Measurements from ENCODE around the gene STIMATE. TPM values are rescaled to one million over a fixed set of nuclear protein-coding genes. Genes with fewer than 3 reads are reported as not detected.

STIMATE gene
- total and polyA plus RNA-seq, 9 of the 15 experiments (the other 6 are each of a cell fraction or from before 2014, with no cell fraction given) = 0.14 to 7.7 (median 4.9) TPM

GRCh38 chr3:52897130-52898122, at the start of gene STIMATE (continued):
- TF ChIP-seq KDM5B (IDR thresholded peaks at IDR 0.05; ENCODE audit: insufficient replicate concordance, low read depth, low read length) (peak; percentile 59), ZNF785 (CRISPR knock-in tag; IDR thresholded peaks at IDR 0.05) (no peak), EGR1 (conservative IDR thresholded peaks at IDR 0.05) (peak; percentile 27), HOXB6 (CRISPR knock-in tag; IDR thresholded peaks at IDR 0.05; ENCODE audit: borderline replicate concordance) (no peak), XRCC4 (IDR thresholded peaks at IDR 0.05; ENCODE audit: extremely low read depth, insufficient read depth, insufficient read length) (no peak), CBFA2T3 (IDR thresholded peaks at IDR 0.05) (no peak), IRF9 (tag; IDR thresholded peaks at IDR 0.05) (no peak), ZNF507 (tag; conservative IDR thresholded peaks at IDR 0.05) (no peak), L3MBTL2 (IDR thresholded peaks at IDR 0.05) (peak; percentile 50; the same call in 1 of the 2 replicates), ZNF592 (IDR thresholded peaks at IDR 0.05) (no peak), ETV5 (CRISPR knock-in tag; IDR thresholded peaks at IDR 0.05; ENCODE audit: low read depth) (no peak), NR2C2 (CRISPR knock-in tag; IDR thresholded peaks at IDR 0.05) (no peak), NR2C2 (tag; IDR thresholded peaks at IDR 0.05) (peak; percentile 28; the same call in 1 of the 2 replicates), CREM (IDR thresholded peaks at IDR 0.05; ENCODE audit: low read depth) (peak; percentile 56), RAD21 (CRISPR knock-in tag; conservative IDR thresholded peaks at IDR 0.05 in 1 of 2, IDR thresholded peaks at IDR 0.05 in 1 of 2) (no peak), GTF2F1 (IDR thresholded peaks at IDR 0.05; ENCODE audit: low read depth, low read length) (no peak), CXXC5 (CRISPR knock-in tag; IDR thresholded peaks at IDR 0.05) (peak; percentile 90), TAF7 (tag; IDR thresholded peaks at IDR 0.05) (no peak), IFI16 (CRISPR knock-in tag; IDR thresholded peaks at IDR 0.05) (no peak), ZFX (CRISPR knock-in tag; IDR thresholded peaks at IDR 0.05) (peak; percentile 53), TRIM24 (IDR thresholded peaks at IDR 0.05) (no peak), ZNF551 (CRISPR knock-in tag; IDR thresholded peaks at IDR 0.05) (no peak), HDAC1 (IDR thresholded peaks at IDR 0.05) (0 out of 4 replicates have a peak, but pooled peaks of 1 of the 2 experiments have one; percentile 19), ZNF324 (CRISPR knock-in tag; IDR thresholded peaks at IDR 0.05) (no peak)

All from K562 (cell line).